Lung microvascular endothelial cell (primary cell): ENCODE data around the gene KRTAP26-1. TPM values are rescaled to one million over a fixed set of nuclear protein-coding genes. Genes with fewer than 3 reads are reported as not detected.

Source experiments
- DNase-seq, 2 donors: peaks; one replicate each; pipeline versions ENCODE4 v3.0.0 to v3.0.0-alpha.2; 2010; ENCODE audit warnings: low read depth in 2 of 2
- total RNA-seq: library from RNA; depleted of rRNA; stranded (reverse); fragments of >200 nt; gene quantifications from 2 replicates; pipeline ENCODE4 v1.2.1, GENCODE V29; 2014

Gene KRTAP26-1
- not detected in 2 replicates for total RNA-seq

GRCh38 chr21:30320215-30320614 is at the start of gene KRTAP26-1:
KRTAP26-1 (minus strand) TSS chr21:30320315; CDS start chr21:30320035, 280 bp downstream.
- no peak for DNase-seq

GRCh38 chr21:30355906-30356305 is 35.8 kb upstream of the KRTAP26-1 start:
- DNase-seq, result no peak

GRCh38 chr21:30354308-30355005 is 34.3 kb upstream of the KRTAP26-1 start:
- no peak for DNase-seq

GRCh38 chr21:30351534-30351933 is 31.4 kb upstream of the KRTAP26-1 start:
- no peak for DNase-seq

- DNase-seq, result no peak
Measured at GRCh38 chr21:30349572-30349971, 29.5 kb upstream of the KRTAP26-1 start.

- DNase-seq, result no peak
Measured at GRCh38 chr21:30348506-30348905, 28.4 kb upstream of the KRTAP26-1 start, which contains the start of gene KRTAP23-1. KRTAP23-1 (minus strand) TSS chr21:30348606; CDS start chr21:30348606, 0 bp downstream.

GRCh38 chr21:30345014-30345413 is 24.9 kb upstream of the KRTAP26-1 start:
- DNase-seq, result no peak

GRCh38 chr21:30340714-30341573 is 20.8 kb upstream of the KRTAP26-1 start:
- peak; percentile 13 to 24 for DNase-seq

GRCh38 chr21:30338717-30339116 is 18.6 kb upstream of the KRTAP26-1 start:
- no peak for DNase-seq

GRCh38 chr21:30337772-30338171 is 17.7 kb upstream of the KRTAP26-1 start:
- DNase-seq, result no peak

- no peak for DNase-seq
Measured at GRCh38 chr21:30337276-30337744, 17.2 kb upstream of the KRTAP26-1 start, which contains the start of gene KRTAP27-1. KRTAP27-1 (minus strand) TSS chr21:30337694; CDS start chr21:30337668, 26 bp downstream.

- DNase-seq, result no peak
Measured at GRCh38 chr21:30336596-30336995, 16.5 kb upstream of the KRTAP26-1 start.

- DNase-seq, result no peak
Measured at GRCh38 chr21:30333736-30334135, 13.6 kb upstream of the KRTAP26-1 start.

- DNase-seq, result no peak
Measured at GRCh38 chr21:30332681-30333080, 12.6 kb upstream of the KRTAP26-1 start.

- DNase-seq, result no peak
Measured at GRCh38 chr21:30329203-30329875, 9.2 kb upstream of the KRTAP26-1 start.

GRCh38 chr21:30326390-30326789 is 6.3 kb upstream of the KRTAP26-1 start:
- DNase-seq, result no peak

GRCh38 chr21:30315701-30316100 is 4.4 kb downstream of the KRTAP26-1 start:
- DNase-seq, result no peak

GRCh38 chr21:30306884-30307283 is 13.2 kb downstream of the KRTAP26-1 start:
- DNase-seq, result no peak

- no peak for DNase-seq
Measured at GRCh38 chr21:30305136-30305535, 15.0 kb downstream of the KRTAP26-1 start.

- DNase-seq, result no peak
Measured at GRCh38 chr21:30289215-30289614, 30.9 kb downstream of the KRTAP26-1 start, which contains the start of gene KRTAP25-1. KRTAP25-1 (minus strand) TSS chr21:30289514; CDS start chr21:30289490, 24 bp downstream.

- DNase-seq, result no peak
Measured at GRCh38 chr21:30282850-30283249, 37.3 kb downstream of the KRTAP26-1 start, which contains the start of gene KRTAP24-1. KRTAP24-1 (minus strand) TSS chr21:30282950; CDS start chr21:30282932, 18 bp downstream.
